Jurkat, Clone E6-1 (cell line): Measurements from ENCODE around the gene SIGLEC10. TPM values are rescaled to one million over a fixed set of nuclear protein-coding genes. Genes with fewer than 3 reads are reported as not detected.
"Not testable (repeated sequence)": the region's sequence is repeated elsewhere in the genome, so short reads cannot be mapped to it uniquely, and the experiment has no call there.

ENCODE experiments used
- DNase-seq: peaks from one replicate; pipeline ENCODE4 v3.0.0-alpha.2; 2011; ENCODE audit warnings: low read depth, low spot score
- H3K4me3 ChIP-seq: 2 replicates; pipeline ENCODE4 v1.5.1; 2011; ENCODE audit warnings: mild to moderate bottlenecking, low read length, control low read depth, moderate library complexity
- polyA plus RNA-seq: library from polyadenylated mRNA; unstranded; fragments of >200 nt; gene quantifications from one replicate; pipeline ENCODE4 v1.2.1, GENCODE V29; 2012; ENCODE audit warnings: missing spikeins; ENCODE audit not compliant: insufficient read length, insufficient read depth

The SIGLEC10 gene, protein sequence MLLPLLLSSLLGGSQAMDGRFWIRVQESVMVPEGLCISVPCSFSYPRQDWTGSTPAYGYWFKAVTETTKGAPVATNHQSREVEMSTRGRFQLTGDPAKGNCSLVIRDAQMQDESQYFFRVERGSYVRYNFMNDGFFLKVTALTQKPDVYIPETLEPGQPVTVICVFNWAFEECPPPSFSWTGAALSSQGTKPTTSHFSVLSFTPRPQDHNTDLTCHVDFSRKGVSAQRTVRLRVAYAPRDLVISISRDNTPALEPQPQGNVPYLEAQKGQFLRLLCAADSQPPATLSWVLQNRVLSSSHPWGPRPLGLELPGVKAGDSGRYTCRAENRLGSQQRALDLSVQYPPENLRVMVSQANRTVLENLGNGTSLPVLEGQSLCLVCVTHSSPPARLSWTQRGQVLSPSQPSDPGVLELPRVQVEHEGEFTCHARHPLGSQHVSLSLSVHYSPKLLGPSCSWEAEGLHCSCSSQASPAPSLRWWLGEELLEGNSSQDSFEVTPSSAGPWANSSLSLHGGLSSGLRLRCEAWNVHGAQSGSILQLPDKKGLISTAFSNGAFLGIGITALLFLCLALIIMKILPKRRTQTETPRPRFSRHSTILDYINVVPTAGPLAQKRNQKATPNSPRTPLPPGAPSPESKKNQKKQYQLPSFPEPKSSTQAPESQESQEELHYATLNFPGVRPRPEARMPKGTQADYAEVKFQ
- polyA plus RNA-seq = 2.8 TPM

DNA sequence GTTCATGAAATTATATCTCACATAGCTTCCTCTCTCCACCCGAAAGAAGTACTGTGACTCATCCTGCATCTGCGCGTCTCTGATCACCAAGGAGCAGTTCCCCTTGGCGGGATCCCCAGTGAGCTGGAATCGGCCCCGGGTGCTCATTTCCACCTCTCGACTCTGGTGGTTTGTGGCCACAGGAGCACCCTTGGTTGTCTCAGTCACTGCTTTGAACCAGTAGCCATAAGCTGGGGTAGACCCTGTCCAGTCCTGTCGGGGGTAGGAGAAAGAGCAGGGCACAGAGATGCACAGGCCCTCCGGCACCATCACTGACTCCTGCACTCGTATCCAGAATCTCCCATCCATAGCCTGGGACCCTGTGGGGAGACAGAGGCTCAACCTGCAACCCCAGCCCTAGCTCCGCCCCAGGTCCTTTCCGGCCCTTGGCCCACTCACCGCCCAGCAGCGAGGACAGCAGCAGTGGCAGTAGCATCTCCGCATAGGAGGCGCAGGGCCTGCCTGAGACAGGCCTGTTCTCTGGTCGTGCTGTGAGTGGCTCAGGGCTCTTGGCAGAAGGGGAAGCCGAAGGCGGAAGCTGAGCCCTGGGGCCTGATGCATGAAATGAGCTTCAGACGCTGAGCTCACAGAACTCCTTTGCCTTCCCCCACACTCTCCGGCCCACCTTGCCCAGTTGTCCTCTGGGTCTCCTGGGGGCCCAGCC lies at the start of gene SIGLEC10:
Gene SIGLEC10, minus strand, starts transcription at position 536 of the 703 bp plus-strand sequence. Its CDS starts 61 bp downstream, at position 475.
- no peak within 1 kb of the TSS for H3K4me3 ChIP-seq
- no peak for DNase-seq

DNA sequence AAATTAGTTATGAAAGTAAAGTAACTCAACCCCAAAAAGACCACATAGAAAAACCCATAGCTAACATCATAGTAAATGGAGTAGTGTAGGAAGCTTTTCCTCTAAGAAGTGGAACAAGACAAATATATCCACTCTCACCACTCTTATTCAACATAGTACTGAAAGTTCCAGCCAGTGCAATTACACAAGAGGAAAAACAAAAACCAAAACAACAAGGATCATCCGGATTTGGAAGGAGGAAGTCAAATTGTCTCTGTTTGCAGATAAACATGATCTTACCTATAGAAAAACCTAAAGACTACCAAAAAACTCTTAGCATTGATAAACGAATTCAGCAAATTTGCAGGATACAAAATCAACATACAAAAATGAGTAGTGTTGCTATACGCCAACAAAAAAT lies 49.3 kb upstream of the SIGLEC10 start:
- H3K4me3 ChIP-seq = no peak overlapping the region
- DNase-seq = no peak

DNA sequence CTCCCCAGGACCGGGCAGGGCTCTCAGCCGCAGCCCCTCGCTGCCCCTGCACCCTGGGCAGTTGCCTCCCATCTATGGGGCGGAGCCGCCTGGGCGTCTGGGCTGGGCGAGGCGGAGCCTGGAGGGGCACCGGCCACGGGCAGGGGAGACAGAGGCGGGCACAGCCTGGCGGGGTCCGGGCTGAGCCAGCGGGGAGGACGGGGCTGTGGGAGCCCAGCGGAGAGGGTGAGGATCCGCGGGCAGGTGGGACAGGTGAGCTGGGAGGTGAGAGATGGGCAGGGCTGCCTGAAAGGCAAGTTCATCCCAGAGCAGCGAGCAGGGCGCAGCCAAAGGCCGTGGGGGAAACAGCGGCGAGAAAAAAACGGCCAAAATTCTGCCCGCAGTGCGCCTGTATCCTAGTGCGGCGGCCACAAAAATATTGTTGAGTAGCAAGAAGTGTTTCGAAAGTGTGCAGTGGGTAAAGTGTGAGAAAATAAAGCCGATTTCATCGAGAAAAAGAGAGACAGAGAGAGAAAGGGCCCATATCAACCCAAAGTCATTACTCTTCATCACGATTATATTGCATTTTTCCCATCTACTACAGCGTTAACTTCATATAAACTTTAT lies 46.6 kb upstream of the SIGLEC10 start:
- H3K4me3 ChIP-seq, DNase-seq: not testable (repeated sequence)

DNA sequence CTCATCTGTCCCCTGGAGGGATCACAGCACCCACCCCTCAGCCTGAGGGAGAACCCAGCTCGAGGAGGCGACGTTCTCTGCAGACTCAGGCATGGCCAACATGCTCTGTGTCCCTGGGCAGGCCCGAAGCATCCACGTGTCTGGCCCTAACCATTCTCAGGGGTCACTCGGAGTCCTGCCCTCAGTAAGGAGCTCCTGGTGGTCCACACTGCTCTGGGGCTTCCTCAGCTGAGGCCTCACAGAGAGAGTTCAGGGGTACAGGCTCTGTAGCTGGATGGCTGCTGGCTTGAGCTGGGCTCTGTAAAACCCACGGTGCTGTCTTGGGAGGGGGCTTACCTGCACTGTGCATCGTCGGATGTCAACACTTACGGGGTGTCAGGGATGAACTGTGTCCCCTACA lies 45.2 kb upstream of the SIGLEC10 start:
- no peak overlapping the region for H3K4me3 ChIP-seq
- DNase-seq = no peak

DNA sequence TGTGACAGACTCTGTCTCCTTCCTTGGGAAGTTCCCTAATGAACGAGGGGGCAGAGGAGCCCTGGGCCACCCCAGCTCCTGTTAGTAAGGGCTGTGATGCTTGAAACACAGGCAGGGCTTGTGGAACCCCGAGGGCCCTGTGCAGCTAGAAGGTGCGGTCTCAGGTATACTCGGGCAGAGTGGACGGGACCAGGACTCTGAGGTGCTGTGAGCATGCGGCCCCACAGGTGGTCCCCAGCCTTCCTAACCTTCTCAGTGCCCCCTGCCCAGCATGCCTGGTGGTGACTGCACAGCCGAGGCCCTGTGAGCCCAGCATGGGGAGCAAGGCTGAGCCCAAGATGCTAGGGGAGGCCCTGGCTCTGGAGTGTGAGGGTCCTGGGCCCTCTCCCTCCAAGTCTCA lies 44.8 kb upstream of the SIGLEC10 start:
- DNase-seq = no peak
- H3K4me3 ChIP-seq = no peak overlapping the region

DNA sequence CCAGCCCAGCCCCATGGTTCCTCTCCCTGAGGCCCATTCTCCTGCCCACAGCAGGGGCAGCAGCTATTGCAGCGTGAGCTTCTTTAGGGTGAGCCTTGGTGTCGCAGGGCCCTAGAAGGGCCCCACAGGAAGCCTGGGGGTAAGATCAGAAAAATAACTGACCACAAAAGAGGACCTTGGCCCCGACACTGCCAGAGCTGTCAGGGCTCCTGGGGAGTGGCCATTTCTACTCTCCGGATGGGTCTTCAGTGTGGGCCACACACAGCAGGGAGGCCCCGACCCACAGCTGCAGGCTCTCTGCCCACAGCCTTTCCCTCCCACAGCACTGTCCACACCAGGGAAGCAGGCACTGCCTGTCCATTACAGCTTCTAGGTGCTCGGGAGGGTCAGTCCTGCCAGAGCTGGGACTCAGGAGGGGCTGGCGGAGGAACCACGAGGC lies 44.3 kb upstream of the SIGLEC10 start:
- H3K4me3 ChIP-seq = no peak overlapping the region
- DNase-seq = no peak

DNA sequence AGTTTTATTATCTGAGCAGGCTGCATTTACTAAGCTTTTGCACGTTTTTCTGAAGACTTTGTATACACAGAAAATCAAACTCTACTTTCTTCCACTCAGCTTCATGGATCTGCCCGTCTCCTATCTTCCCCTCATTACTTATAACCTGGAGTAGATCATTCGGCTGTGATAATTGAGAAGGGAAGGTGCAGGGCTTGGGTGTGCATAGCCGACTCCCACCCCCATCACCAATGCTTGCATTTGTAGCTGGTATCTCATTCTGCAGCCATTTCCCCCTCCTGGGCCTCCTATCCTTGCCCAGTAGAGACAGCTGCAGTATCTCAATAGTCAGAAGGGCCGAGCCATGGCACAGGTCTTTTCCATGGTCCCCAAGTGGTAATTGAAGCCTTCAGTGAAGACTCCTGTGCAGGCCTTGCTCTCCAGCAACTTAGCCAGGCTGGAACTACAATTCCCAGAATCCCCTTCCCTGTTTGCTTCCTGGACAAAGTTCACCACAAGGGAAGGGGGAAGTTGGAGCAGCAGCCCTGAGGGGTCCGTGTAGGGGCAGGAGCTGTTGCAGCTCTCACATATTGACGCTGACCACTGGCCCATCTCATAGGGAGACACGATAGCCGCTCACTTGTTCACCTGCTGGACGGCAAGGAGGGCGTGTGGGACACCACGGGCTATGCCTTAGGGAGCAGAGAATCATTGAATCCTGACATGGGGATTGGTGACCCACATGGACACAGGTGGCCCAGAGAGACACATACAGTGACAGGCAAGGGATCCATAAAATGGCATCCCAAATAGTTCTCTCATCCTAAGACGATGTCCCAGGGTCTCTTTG lies 42.9 kb upstream of the SIGLEC10 start:
- no peak overlapping the region for H3K4me3 ChIP-seq
- no peak for DNase-seq

DNA sequence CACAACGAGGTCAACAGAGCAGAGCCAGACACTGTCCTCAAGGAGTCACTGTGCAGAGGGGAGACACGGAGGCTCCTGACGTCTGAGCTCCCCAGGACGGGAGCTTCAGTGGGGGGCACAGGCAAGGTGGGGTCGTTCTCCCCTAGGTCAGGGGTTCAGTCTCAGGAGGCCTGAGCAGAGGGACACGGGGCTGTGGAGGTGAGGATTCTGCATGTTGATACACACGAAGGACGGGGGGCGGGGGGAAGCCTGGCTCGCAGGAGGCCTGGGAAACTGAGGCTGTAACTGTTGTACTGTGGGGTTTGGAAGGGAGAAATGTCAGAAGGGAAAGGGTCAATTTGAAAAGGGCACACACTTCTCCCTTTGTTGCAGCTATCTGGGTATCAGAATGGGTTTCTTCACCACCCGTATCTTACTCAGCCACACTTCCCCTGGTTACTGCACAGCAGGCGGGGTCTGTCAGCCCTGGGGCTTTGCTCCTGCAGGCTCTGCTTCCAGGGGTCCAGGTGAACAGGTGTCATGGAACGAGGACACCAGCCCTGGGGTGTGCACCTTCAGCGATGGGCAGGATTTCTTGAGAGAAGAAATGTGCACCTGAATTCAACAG lies 41.6 kb upstream of the SIGLEC10 start:
- DNase-seq = no peak
- H3K4me3 ChIP-seq = no peak overlapping the region

DNA sequence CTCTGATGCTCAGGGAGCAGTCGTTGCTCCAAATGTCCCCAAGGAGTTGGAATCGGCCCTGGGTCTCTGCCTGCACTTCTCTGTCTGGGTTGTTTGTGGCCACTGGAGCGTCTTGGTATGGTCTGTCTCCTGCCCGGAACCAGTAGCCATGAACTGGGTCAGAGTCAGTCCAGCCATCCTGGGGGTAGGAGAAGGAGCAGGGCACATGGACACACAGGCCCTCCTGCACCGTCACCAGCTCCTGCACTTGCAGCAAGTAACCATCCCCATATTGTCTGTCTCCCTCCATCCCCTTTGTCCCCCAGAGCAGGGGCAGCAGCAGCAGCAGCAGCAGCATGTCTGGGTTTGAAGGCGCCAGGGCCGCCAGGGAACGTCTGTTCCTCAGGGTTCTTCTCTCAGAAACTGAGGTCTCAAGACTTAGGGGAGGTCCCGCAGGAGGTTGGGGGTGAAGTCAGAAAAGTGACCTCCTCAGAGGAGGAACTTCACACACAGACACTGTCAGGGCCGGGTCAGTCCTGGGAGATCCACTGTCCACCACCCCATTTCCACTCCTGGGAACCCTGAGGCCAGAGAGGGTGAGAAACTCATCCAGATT lies 40.7 kb upstream of the SIGLEC10 start, which contains the start of gene SIGLEC8:
Gene SIGLEC8, minus strand, starts transcription at position 404 of the 595 bp plus-strand sequence. Its CDS starts 67 bp downstream, at position 337.
- no peak for DNase-seq
- no peak within 1 kb of the TSS for H3K4me3 ChIP-seq

DNA sequence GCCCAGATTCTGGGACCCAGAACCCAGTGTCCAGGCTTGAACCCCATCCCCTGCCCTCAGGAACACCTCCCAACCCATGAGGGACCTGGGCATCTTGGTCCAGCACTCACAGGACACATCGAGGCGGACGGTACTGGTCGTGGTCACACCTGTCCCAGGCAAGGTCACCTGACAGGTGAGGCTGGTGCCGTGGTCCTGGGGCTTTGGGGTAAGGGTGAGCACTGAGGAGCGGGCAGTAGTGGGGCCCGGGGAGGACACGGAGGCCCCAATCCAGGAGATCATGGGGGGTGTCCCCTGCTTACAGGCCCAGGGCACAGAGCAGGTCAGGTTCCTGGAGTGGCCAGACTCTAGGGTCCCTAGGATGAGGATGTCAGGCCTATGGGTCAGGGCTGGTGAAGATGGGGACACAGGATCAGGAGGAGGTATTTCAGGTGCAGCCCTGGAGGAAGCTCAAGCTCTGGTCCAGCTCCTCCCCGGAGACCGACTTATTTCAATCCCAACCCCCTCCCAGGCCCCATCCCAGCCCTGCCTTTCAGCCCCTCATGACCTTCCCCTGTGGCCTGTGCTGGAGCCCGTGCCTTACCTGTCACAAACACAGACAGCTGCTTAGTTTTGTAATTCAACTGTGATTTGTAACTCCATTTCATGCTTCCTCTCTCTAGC lies 40.0 kb upstream of the SIGLEC10 start:
- DNase-seq = no peak
- no peak overlapping the region for H3K4me3 ChIP-seq

DNA sequence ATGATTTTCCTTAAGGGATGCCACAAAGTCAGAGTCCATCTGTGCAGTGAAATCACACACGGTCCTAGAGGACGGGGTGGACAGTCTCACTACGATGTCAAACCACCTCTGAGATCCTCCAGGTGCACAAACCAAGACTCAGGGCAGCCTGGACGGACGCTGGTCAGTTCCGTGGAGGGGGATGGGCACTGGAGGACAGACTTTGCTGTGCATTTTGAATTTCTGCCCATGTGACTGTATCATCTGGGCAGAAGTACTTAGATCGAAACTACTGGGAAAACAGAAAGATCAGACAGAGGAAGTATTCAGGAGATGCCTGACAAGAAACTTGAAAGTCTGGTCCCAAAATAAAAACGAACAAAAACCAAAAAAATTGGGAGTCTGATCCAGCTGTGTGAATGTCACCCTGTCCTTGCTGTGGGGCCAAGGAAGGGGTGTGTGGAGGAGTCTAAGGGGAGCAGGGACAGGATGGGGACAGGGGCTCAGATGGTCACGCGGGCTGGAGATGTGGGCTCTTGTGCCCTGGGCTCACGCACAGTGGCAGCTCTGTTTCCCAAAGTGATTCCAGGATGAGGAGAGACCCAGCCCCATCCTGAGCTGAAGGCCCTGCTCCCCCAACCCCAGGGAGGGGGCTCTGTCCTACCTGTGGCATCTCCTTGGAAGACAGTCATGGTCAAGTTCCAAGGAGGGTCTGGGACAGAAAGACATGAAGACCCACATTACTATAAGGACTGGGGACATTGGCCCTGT lies 39.3 kb upstream of the SIGLEC10 start:
- DNase-seq = no peak
- no peak overlapping the region for H3K4me3 ChIP-seq

DNA sequence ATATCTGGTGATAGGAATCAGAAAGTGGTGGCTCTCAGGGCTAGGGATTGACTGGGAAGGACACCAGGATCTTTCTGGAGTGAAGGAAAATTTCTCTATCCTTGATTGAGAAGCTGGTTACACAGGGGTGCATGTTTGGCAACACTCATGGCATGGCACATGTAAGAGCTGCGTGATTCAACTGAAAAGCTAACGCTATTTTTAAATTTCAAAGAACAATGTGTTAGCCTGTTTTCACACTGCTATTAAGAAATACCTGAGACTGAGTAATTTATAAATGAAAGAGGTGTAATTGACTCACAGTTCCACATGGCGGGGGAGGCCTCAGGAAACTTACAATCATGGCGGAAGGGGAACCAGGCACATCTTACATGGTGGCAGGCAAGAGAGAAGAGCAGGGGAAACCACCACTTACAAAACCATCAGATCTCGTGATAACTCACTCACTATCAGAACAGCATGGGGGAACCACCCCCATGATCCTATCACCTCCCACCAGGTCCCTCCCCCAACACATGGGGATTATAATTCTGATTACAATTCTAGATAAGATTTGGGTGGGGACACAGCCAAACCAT lies 33.4 kb upstream of the SIGLEC10 start:
- no peak for DNase-seq
- H3K4me3 ChIP-seq = no peak overlapping the region

DNA sequence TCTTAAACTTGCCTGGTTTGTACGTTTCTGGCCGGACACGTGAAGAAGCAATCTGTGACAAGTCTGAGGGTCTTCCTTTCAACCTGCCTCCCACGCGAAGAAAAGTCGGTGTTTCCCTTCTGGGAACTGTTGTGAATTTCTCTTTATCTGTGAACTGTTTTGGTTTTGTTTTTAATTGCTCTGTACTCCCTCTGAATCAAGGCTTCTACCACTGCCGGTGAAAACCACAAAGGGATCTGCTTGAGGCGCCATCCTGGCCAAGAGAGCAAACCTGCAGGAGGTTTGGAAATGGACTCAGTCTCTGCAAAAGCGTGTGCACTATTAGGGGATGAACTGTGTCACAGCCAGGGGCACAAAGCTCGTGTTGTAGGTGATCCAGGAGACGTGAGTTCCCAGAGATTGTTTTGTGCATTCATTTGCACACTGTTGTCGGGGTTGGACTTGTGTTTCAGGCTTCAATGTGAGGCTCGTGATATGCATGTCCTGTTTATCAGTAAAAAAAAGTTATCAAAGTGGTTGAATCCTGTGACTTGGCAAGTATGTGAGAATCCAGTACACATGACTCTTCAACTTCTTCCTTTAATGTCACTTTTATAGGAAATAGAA lies 31.1 kb upstream of the SIGLEC10 start:
- H3K4me3 ChIP-seq = peak overlapping the region; percentile 9
- DNase-seq = peak; percentile 37

DNA sequence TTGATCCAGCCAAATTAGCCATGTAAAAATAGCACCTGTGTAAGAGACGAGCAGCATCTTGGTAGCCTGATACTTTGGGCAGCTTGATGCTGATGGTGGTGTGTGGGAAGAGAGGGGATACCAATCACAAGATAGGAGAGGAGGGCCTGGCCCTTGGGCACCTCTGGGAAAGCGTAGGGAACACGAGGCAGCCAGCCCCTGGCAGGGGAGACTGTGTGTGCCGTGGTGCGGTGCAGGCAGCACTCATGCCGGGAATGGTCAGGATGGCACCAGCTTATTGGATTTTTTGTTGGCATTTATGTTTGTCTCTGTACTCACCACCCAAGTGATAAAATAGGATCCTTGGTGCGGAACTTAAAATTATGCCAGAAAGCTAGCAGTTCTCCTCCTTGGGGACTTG lies 30.6 kb upstream of the SIGLEC10 start:
- DNase-seq = no peak
- H3K4me3 ChIP-seq = peak overlapping the region; percentile 3

DNA sequence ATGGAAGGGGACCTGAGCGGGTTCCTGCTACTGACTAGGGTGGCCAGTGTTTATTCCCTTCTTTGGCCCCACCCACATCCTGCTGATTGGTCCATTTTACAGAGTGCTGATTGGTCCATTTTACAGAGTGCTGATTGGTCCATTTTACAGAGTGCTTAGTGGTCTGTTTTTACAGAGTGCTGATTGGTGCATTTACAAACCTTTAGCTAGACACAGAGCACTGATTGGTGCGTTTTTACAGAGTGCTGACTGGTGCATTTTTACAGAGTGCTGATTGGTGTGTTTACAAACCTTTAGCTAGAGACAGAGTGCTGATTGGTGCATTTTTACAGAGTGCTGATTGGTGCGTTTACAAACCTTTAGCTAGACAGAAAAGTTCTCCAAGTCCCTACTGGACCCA lies 30.1 kb upstream of the SIGLEC10 start:
- not testable (repeated sequence) for H3K4me3 ChIP-seq, DNase-seq
